ENCODE data around the gene HYAL3.
"Not testable (repeated sequence)": the region's sequence is repeated elsewhere in the genome, so short reads cannot be mapped to it uniquely, and the experiment has no call there.

HYAL3 gene

GRCh38 chr3:50294492-50295403 lies 4.5 kb downstream of the HYAL3 start:
- Mint-ChIP-seq H3K4me3 (no peak overlapping the region), H3K9me3 (no peaks in the 10 kb centered on the region), H3K27me3 (no peaks in the 10 kb centered on the region), H3K36me3 (peaks cover 22 to 36% of the 10 kb centered on the region in 2 donors), H3K4me1 (peaks cover 28 to 51% of the 10 kb centered on the region in 2 donors), H3K27ac (no peak overlapping the region)
- no peak for ATAC-seq (replicated peaks)
- no peak for DNase-seq

- DNase-seq (no peak), ATAC-seq (replicated peaks) (no peak)
- Mint-ChIP-seq H3K27me3 (no peaks in the 10 kb centered on the region), H3K9me3 (no peaks in the 10 kb centered on the region), H3K27ac (no peak overlapping the region), H3K4me1 (peaks cover 27 to 50% of the 10 kb centered on the region in 2 donors), H3K4me3 (no peak overlapping the region), H3K36me3 (peaks cover 25 to 40% of the 10 kb centered on the region in 2 donors)
These were observed 5.1 kb downstream of the HYAL3 start for GRCh38 chr3:50294089-50294488.

GRCh38 chr3:50293079-50293801 lies 6.0 kb downstream of the HYAL3 start:
- peak overlapping the region; percentile 96 for H3K27ac Mint-ChIP-seq
- peaks cover 25 to 47% of the 10 kb centered on the region in 2 donors for H3K4me1 Mint-ChIP-seq

GRCh38 chr3:50292159-50293078 lies 6.8 kb downstream of the HYAL3 start, which contains the start of gene IFRD2:
Gene IFRD2 (minus strand): TSS chr3:50292429. CDS start chr3:50292274, 155 bp downstream.
- Mint-ChIP-seq H3K27ac (peak within 1 kb of the TSS; percentile 96), H3K36me3 (peaks cover 31 to 52% of the 10 kb centered on the region in 2 donors), H3K9me3 (no peaks in the 10 kb centered on the region), H3K4me1 (peaks cover 22 to 39% of the 10 kb centered on the region in 2 donors), H3K4me3 (peak within 1 kb of the TSS; percentile 89 to 96), H3K27me3 (no peaks in the 10 kb centered on the region)
- ATAC-seq (replicated peaks) (peak; percentile 98), DNase-seq (peak; percentile 95)

More at GRCh38 chr3:50293079-50293801, 6.0 kb downstream of the HYAL3 start:
- Mint-ChIP-seq H3K27me3 (no peaks in the 10 kb centered on the region), H3K4me3 (peak overlapping the region; percentile 89 to 96), H3K9me3 (no peaks in the 10 kb centered on the region), H3K36me3 (peaks cover 32 to 46% of the 10 kb centered on the region in 2 donors)
- DNase-seq = no peak
- no peak for ATAC-seq (replicated peaks)

GRCh38 chr3:50290161-50290641 lies 9.0 kb downstream of the HYAL3 start:
- DNase-seq (no peak), ATAC-seq (replicated peaks) (no peak)
- H3K36me3 Mint-ChIP-seq = peaks cover 29 to 49% of the 10 kb centered on the region in 2 donors
- no peaks in the 10 kb centered on the region for H3K9me3 Mint-ChIP-seq
- H3K27ac Mint-ChIP-seq = no peak overlapping the region
- peak overlapping the region; percentile 16 to 96 for H3K4me3 Mint-ChIP-seq
- no peaks in the 10 kb centered on the region for H3K27me3 Mint-ChIP-seq
- H3K4me1 Mint-ChIP-seq = peaks cover 20 to 24% of the 10 kb centered on the region in 2 donors

- Mint-ChIP-seq H3K27ac (no peak overlapping the region), H3K4me1 (peaks cover 20 to 24% of the 10 kb centered on the region in 2 donors), H3K27me3 (no peaks in the 10 kb centered on the region), H3K9me3 (no peaks in the 10 kb centered on the region), H3K4me3 (peak overlapping the region in 1 of 2 donors; percentile 32), H3K36me3 (peaks cover 30 to 49% of the 10 kb centered on the region in 2 donors)
- ATAC-seq (replicated peaks) = no peak
- no peak for DNase-seq
These were observed 10.1 kb downstream of the HYAL3 start for GRCh38 chr3:50289130-50289529.

GRCh38 chr3:50288387-50289007 lies 10.7 kb downstream of the HYAL3 start:
- no peaks in the 10 kb centered on the region for H3K9me3 Mint-ChIP-seq
- no peak overlapping the region for H3K4me3 Mint-ChIP-seq
- H3K4me1 Mint-ChIP-seq = peaks cover 18 to 24% of the 10 kb centered on the region in 2 donors
- DNase-seq (no peak), ATAC-seq (replicated peaks) (no peak)
- no peak overlapping the region for H3K27ac Mint-ChIP-seq
- H3K27me3 Mint-ChIP-seq = no peaks in the 10 kb centered on the region
- peaks cover 30 to 49% of the 10 kb centered on the region in 2 donors for H3K36me3 Mint-ChIP-seq

- ATAC-seq (replicated peaks) (no peak), DNase-seq (no peak)
- Mint-ChIP-seq H3K4me3 (no peak overlapping the region), H3K9me3 (no peaks in the 10 kb centered on the region), H3K27me3 (no peaks in the 10 kb centered on the region), H3K36me3 (peaks cover 30 to 42% of the 10 kb centered on the region in 2 donors), H3K27ac (peak overlapping the region; percentile 43), H3K4me1 (peaks cover 10 to 14% of the 10 kb centered on the region in 2 donors)
These were observed 11.9 kb downstream of the HYAL3 start for GRCh38 chr3:50287262-50287661.

- Mint-ChIP-seq H3K27me3 (no peaks in the 10 kb centered on the region), H3K4me3 (no peak overlapping the region), H3K27ac (no peak overlapping the region), H3K36me3 (peaks cover 29 to 41% of the 10 kb centered on the region in 2 donors), H3K4me1 (peaks cover 10 to 13% of the 10 kb centered on the region in 2 donors), H3K9me3 (no peaks in the 10 kb centered on the region)
- ATAC-seq (replicated peaks) = no peak
- DNase-seq = no peak
These were observed 12.6 kb downstream of the HYAL3 start for GRCh38 chr3:50286322-50287227.

GRCh38 chr3:50284121-50284520 lies 15.1 kb downstream of the HYAL3 start:
- not testable (repeated sequence) for H3K27ac Mint-ChIP-seq; H3K27me3 Mint-ChIP-seq; H3K4me1 Mint-ChIP-seq; ATAC-seq (replicated peaks); DNase-seq; H3K4me3 Mint-ChIP-seq; H3K9me3 Mint-ChIP-seq
- H3K36me3 Mint-ChIP-seq = peaks cover 18 to 26% of the 10 kb centered on the region in 2 donors

GRCh38 chr3:50279255-50280016 lies 19.8 kb downstream of the HYAL3 start:
- Mint-ChIP-seq H3K9me3 (no peaks in the 10 kb centered on the region), H3K36me3 (no peaks in the 10 kb centered on the region), H3K27me3 (peaks cover 28 to 32% of the 10 kb centered on the region in 2 donors)

GRCh38 chr3:50278880-50279224 lies 20.4 kb downstream of the HYAL3 start, which contains the start of gene LSMEM2:
Gene LSMEM2 (plus strand): TSS chr3:50279087. CDS start chr3:50279114, 27 bp downstream.
- H3K4me3 Mint-ChIP-seq = no peak within 1 kb of the TSS
- no peak within 1 kb of the TSS for H3K27ac Mint-ChIP-seq
- H3K27me3 Mint-ChIP-seq = peaks cover 33 to 38% of the 10 kb centered on the region in 2 donors
- no peaks in the 10 kb centered on the region for H3K36me3 Mint-ChIP-seq
- DNase-seq = no peak
- H3K9me3 Mint-ChIP-seq = no peaks in the 10 kb centered on the region
- ATAC-seq (replicated peaks) = no peak
- H3K4me1 Mint-ChIP-seq = peaks cover 14 to 26% of the 10 kb centered on the region in 2 donors

More at GRCh38 chr3:50279255-50280016, 19.8 kb downstream of the HYAL3 start:
- DNase-seq (no peak), ATAC-seq (replicated peaks) (peak in 1 of 2 donors; percentile 23)
- Mint-ChIP-seq H3K27ac (no peak overlapping the region), H3K4me3 (no peak overlapping the region), H3K4me1 (peaks cover 10 to 20% of the 10 kb centered on the region in 2 donors)

Measured in stimulated activated naive B cell treated with anti-CD40 and anti-IgM and Interleukin-4, amounts not matched to agents 10 μg/mL and 1 μg/mL and 100 μg/mL, for 72 hours (primary cell).